OCI-LY1 (cell line): ENCODE results near the gene NAPEPLD.

Experiments
- CTCF ChIP-seq: fragments of 200-600 bp; sonication (generic), shearing (Covaris generic); IDR thresholded peaks from 2 replicates; pipeline ENCODE4 v1.5.1; 2017; ENCODE audit warnings: mild to moderate bottlenecking, antibody characterized with exemption, low read length, moderate library complexity, mixed read lengths
- EZH2 ChIP-seq: fragments of 200-600 bp; sonication (generic), shearing (Covaris generic); IDR thresholded peaks from 2 replicates; pipeline ENCODE4 v1.8.0; 2017; ENCODE audit warnings: borderline replicate concordance, mixed run types, mild to moderate bottlenecking, antibody characterized with exemption, low read length, moderate library complexity, mixed read lengths

- TF ChIP-seq CTCF (no peak), EZH2 (no peak)
Measured at GRCh38 chr7:103141753-103142404, 7.0 kb downstream of the NAPEPLD start.
